ENCODE measurements around the gene FAM163B.
"Not testable (repeated sequence)": the region's sequence is repeated elsewhere in the genome, so short reads cannot be mapped to it uniquely, and the experiment has no call there.

The FAM163B gene

DNA sequence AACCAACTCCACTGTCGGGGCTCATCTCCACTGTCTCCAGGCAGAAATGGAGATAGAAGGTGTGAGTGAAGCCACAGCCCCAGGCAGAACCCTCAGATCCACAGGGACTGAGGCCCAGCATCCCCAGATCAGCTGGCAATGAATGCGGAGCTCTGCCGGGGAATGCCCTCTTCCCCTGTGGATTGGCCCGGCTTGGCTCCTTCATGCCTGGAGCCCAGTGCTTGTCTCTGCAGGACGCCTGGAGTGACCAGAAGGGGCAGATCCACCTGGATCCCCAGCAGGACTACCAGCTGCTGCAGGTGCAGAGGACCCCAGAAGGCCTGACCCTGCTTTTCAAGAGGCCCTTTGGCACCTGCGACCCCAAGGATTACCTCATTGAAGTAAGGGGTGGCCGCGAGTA lies 30.4 kb upstream of the FAM163B start:
- no peak for DNase-seq (ENCODE audit: low read depth in 2 of 2)

DNA sequence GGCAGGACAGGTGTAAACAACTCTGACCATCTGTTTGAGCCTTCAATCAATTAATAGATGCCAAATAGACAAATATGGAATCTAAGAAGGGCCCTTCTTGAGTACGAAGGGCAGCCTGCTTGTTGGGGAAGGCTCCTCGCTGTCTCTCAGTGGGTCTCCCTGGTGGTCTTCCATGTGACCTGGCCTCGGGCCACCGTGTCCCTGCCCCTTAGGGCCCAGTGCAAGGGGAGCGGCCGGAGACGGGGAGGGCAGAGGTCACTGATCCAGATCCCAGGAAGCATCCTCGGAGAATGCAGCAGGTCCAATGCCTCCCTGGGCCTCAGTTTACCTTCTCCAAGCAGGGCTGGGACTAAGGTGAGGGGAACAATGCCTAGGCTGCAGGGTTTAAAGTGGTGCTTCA lies 29.5 kb upstream of the FAM163B start:
- DNase-seq (ENCODE audit: low read depth in 2 of 2), result no peak

DNA sequence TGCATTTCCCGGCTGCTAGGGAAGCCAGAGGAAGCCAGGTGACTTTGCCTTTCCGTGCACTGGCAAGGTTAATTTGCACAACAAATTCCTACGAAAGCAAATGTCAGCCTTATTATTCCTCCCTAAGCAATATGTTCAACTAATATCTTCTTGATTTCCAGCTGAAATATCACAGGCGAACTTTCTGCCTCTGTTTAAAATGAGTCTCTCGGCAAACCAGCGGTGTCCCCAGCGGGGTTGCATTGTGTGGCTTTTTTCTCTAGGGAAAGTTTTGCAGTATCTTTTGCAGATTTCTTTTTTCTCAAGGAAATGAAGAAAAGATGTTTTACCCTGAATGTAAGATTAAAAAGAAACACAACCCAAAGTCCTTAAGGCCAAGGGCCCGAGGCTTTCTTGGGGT lies 28.9 kb upstream of the FAM163B start:
- DNase-seq (ENCODE audit: low read depth in 2 of 2), result no peak

DNA sequence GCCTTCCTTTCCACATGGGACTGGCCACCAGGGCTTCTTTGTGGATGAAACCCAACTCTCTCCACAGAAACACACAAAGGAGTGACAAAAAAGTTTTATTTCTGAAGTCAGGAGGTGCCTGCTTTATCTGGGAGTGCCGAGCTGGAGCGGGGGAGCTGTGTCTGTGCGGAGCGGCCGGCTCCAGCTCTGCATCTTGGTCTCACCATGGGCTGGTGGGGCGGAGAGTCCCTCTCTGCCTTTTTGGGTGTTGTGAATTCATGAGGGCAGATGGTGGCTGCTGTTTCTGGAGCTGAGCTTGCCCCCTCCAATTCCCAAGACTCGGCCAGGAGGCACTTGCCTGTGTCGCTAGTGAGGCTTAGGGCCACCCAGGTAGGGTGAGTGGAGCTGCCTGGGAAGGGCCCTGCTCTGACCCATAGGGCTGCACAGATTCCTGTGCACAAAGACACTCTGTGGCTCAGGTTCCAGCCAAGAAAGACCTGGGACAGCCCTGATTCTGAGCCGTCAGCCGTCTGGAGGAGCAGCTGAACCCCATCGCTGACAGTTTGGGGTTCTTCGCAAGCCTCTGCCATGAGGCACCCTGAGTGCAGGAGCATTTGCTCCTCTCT lies 28.4 kb upstream of the FAM163B start:
- DNase-seq (ENCODE audit: low read depth in 2 of 2), result no peak

DNA sequence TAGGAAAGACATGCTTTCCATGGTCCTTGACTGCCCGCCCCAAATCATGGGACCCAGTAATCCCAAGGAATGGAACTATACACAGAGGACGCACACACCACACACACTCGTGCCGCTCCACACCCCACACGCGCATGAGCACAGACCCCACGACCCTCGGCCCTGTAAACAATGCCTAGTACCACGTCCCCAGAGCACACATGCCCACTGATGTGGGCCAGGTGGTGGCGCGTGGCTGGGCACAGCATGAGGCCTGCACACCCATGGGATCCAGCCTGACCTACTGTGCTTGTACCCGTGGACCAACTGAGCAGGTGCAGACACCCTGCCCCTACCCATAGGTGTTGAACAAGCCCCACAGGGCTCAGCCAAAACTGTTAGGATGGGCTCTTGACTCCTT lies 27.7 kb upstream of the FAM163B start:
- no peak for DNase-seq (ENCODE audit: low read depth in 2 of 2)

DNA sequence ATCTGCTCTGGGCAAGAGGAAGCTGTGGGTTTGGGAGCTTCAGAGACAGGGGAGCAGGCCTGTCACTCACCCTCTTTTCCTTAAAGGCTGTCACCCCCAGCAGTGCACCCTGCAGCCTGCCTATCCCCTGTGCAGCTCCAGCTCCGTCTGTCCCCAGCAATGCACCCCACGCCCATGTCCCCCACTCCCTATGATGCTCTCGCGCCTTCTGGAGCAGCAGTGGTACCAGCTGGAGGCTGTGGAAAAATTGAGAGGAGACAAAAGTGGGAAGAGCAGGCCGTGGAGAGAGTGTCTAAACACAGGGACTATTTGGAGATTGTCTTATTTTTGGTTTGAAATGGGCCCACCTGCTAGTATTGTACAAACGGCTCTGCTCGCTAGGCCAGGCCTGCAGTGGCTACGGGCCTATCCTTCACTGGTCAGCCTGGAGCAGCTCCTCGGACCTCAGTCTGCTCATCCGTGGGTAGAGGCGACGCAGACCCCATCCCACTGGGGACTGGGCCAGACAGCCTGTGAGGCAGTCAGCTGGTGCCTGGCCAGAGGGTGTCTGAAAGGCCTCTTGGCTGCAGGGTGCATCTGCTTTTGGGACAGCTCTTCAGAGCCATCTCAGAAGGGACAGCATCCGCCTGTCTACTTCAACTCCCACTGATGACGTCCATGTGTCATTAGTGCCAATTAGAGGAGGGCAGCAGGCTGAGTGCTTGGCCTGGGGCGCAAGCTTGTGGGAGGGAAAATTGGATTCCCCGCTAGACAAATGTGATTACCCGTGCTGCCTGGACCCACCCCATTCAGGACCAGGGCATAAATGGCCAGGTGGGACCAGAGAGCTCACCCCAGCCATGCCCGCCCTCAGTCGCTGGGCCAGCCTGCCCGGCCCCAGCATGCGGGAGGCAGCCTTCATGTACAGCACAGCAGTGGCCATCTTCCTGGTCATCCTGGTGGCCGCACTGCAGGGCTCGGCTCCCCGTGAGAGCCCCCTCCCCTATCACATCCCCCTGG lies 26.6 kb upstream of the FAM163B start, which contains the start of gene DBH:
DBH (plus strand) TSS at position 831 of the 999 bp plus-strand sequence; CDS start at position 840, 9 bp downstream.
- DNase-seq (ENCODE audit: low read depth in 2 of 2), result no peak

DNA sequence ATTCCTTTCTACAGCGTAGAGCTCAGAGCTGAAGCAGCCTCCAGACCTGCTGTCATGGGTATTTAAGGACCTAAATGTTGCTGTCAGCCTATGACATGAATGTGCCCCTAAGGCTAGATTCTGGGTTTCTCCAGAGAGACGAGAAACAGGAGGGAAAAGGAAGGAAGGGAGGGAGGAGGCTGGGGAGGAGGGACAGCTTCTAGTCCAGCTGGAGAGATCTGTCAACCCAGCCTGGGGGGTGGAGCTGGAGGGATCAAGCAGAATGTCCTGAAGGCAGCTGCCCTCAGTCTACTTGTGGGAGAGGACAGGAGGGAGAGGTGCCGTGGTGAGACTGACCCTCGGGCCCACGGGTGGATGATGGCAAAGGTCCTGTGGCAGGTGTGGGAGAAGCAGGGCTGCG lies 25.9 kb upstream of the FAM163B start:
- DNase-seq (ENCODE audit: low read depth in 2 of 2), result no peak

DNA sequence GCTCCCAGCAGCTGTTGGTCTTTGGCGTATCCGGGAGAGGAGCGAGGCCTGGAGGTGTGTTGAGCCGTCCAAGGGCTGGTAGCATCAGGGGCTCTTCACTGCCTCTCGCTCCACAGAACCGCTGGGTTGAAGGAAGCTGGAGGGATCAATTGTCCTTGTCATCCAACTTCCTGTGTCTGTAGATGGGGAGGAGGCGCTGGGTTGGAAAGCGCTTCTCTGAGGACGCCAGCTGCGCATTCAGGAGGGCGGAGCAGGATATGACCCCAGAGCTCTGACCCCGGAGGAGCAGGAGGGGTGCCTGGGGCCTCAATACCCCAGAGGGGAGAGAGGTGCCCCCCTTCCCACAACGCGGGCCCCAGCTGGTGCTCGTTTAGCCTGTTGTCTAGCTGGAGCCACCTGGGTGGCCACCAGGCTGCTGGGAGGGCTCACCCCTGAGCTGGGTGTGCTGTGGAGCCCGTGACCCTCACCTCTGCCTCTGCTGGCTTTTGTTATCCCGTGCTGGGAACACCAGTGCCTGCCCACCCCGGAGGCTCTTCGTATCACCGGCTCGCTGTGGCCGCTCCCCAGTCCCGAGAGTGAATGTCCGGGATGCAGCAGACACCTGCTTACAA lies 25.0 kb upstream of the FAM163B start:
- no peak for DNase-seq (ENCODE audit: low read depth in 2 of 2)

DNA sequence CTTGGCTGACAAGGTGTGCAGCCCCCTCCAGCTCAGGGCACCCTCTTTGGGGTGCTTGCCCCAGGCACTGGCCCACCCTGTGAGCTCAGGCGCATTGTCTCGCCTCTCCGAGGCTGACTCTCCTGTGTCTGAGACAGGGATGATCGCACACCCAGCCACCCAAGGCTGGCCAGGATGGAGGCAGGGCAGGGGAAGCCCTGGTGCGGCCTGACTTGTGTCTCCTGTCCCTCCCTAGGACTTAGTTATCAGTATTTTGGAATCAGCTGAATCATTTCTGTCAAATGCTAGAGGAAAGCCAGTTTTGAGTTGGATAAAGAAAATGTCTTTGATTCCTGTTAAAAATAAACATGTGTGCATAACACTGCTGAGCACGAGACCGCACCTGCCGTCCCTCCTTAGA lies 24.5 kb upstream of the FAM163B start:
- no peak for DNase-seq (ENCODE audit: low read depth in 2 of 2)

DNA sequence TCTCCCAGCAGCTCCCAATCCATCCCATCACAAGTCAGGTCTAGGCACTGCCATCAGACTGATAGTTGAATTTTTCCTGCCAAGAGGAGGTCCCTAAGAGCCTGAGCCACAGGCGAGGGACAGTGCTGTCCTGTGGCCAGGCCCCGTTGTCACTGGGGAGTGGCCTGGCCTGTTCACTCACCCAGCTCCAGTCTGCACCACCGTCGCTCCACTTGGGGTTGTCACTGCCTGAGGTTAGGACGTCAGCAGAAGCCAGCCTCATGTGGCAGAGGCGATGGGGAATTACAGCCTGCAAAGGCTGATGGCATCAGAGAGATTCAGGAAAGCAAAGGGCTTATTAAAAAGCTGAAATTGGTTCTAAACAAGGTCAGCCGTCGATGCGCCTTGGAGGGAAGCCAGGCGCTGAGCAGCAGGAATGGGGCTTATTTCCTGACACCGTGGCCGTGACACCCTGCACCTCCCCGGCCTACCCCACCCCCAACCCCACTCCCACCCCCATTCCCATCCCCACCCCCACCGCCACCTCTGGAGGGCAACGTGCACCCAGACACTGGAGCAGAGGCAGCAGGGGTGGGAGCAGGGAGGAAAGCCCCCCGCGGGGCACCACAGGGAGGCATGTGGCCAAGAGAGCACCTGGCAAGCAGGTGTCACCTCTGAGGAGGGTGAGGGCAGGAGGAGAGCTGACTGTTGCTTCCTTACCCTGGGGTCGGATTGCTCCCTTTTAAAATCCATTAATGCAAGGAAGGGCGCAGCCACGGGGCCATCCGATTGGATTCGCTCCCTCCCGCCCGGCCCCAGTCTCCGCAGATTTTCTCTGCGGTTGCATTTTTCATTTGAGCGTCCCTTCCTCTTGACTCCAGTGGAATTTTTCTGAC lies 23.9 kb upstream of the FAM163B start:
- DNase-seq (ENCODE audit: low read depth in 2 of 2), result no peak

DNA sequence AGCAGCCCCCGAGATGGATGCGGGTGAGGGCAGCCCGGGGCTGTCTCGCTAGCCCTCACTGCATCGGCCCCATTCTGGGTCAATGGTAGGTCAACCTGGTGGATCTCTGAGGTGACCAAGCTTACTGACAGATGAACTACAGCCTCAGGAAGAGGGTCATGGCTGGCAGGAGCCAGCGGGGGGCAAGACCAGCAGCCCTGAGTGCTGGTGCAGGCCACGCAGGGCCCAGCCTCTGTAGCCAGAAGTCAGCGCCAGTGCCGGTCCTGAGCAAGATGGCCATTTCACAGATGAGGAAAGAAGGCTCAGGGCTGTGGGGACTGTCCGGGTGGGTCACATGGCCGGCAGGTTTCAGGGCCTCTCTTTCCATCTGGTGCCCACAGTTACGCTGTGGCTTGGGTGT lies 21.9 kb upstream of the FAM163B start:
- DNase-seq (ENCODE audit: low read depth in 2 of 2), result no peak

DNA sequence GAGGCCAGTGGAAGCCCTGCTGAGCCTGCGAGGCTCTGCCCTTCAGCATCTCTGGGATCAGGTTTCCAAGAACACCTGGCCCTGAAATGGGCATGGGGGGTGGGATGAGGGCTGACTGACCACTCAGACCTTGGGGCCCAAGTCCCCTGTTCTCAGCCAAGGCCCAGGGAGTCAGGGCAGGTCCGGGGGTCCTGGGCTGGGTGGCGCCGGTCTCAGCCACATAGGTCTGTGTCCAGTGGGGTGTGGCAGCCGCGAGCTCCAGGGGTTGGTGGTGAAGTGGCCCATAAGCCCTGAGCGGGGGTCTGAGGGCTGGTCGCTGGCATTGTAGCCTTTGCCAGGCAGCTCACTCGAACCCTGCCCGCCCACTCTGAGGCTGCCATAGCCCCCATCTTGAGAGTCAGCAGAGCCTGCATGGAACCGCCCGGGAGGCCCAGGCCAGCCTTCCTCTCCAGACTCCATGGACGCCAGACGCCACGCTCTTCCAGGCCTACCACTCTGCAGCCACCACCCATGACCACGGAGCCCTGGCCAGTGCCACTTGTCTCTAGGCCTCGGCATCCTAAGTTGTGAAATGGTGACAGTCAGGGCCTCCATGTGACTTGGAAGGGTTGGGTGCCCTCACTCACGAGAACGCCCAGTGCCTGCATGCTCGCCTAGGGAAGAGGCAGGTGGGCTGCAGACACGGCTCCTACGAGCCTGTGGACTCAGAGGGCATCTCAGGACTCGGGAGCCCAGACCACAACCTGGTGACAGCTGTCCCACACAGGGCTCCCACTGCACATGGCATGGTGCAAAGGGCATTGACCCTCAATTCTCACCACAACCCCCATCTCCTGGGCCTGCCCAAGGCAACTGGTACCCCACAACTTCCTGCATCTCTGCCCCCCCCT lies 20.3 kb upstream of the FAM163B start:
- DNase-seq (ENCODE audit: low read depth in 2 of 2), result no peak

DNA sequence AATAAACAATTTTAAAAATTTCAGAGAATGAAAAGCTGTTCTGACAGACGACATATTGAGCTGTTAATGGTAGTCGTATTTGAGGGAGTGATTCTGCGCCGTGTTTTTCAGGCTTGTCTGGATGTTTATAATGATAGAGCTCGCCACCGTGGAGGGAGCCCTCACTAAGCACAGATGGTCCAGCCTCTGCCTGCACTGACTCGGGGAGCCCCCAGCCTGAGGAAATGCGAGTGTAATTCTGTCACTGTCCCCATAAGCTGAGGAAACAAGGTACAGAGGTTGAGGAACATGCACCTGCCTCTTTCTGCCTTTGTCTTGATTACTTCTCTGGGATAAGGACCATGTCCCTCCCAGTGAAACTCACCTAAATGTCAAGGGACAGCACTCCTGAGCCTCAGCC lies 19.6 kb upstream of the FAM163B start:
- no peak for DNase-seq (ENCODE audit: low read depth in 2 of 2)

DNA sequence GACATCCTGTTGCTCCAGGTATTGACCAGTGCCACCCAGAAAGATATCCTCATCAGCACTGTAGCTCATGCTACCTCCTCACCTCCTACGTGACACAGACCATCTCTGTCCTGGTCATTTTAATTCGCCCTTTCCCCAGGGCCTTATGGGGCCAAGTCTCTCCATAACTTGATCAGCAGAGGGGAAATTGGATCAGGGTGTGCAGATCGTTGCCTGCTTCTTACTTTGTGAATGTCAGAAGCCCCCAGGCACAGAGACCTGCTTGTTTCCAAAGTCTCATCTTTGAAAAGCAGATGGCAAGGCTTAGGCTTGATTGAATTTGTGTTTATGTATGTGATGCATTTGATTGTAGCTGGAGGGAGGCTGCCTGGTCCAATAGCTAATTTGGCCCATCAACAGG lies 18.2 kb upstream of the FAM163B start:
- no peak for DNase-seq (ENCODE audit: low read depth in 2 of 2)

DNA sequence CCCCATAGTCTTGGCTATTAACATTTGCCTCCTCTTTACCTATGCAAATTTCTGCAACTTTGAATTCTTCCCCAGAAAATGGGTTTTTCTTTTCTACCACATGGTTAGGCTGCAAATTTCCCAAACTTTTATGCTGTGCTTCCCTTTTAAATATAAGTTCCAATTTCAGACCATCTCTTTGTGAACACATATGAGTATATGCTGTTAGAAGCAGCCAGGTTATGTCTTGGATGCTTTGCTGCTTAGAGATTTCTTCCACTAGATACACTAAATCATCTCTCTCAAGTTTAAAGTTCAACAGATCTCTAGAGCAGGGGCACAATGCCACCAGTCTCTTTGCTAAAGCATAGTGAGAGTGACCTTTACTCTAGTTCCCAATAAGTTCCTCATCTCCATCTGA lies 16.8 kb upstream of the FAM163B start:
- not testable (repeated sequence) for DNase-seq (ENCODE audit: low read depth in 2 of 2)

DNA sequence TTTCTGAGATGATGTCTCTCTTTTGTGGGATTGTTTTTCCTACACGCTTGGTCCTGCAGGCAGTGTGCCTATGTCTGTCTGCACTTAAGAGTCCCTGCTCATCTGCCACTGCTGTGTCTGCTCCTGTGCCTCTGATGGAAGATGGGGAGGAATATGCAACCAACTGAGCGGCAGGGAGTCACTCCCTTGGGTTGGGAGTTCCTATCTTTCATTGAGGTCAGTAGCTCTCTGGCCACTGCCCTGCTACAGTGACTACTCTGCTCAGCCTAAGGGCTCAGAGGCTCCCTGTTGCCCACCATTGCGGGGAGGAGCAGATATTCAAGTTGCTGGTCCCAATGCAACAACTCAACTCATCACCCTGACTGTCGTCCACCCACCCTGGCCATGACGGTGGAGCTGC lies 13.4 kb upstream of the FAM163B start:
- no peak for DNase-seq (ENCODE audit: low read depth in 2 of 2)

DNA sequence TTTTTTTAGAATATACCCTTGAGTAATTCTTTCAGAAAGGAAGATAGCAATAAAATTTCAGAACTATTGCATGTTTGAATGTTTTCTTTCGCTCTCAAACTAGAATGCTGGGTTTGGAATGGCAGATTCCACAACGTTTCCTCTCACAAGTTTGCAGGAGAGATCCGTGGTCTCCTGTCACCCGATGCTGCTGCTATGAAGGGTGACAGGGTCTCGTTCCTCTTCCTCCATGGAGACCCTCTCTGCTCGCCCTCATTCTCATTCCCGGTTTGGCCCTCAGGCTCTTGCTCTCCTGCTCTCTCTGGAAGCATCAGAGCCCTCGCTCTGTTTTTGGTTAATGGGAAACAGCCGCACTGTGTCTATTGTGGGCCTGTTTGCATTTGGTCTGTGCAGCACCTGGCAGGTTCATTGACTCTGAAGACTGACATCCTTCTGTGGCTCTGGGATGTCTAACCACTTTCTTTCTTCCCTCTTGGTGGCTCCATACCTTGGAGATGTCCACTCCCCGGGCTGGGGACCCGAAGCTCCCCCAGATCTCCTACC lies 12.6 kb upstream of the FAM163B start:
- DNase-seq (ENCODE audit: low read depth in 2 of 2), result no peak

DNA sequence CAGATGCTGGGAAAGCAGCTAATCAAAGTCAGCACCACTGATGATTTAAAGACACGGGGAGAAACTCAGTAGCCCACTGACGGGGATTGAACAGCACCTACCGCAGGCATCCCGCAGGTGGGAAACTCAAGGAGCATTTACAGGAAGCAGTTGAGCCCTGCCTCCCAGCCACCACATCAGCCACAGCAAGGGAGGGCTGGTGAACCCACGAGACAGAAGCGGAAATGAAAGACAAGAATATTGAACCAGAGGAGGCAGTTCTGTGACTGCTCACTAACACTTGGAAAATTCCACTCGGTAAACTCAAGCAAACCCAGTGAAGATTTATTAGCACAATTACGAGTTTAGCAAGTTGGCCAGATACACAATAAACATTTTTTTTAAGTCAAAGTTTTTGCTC lies 10.6 kb upstream of the FAM163B start:
- peak in 1 of 2 donors; percentile 30 for DNase-seq (ENCODE audit: low read depth in 2 of 2)

DNA sequence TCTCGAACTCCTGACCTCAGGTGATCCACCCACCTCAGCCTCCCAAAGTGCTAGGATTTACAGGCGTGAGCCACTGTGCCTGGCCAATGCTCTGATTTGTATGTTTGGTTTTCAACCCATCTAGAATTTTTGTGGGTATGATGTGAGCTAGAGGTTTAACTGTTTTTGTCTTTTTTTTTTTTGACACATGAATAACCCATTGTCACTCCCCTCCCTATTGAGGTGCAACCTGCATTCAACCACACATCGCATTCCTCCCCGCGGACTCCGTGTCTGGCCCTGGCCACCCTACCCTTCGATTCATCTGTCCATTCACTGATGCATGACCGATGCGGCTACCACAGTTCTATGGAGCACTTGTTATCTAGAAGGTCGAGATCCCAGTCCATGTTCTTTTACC lies 9.5 kb upstream of the FAM163B start:
- DNase-seq (ENCODE audit: low read depth in 2 of 2), result no peak

DNA sequence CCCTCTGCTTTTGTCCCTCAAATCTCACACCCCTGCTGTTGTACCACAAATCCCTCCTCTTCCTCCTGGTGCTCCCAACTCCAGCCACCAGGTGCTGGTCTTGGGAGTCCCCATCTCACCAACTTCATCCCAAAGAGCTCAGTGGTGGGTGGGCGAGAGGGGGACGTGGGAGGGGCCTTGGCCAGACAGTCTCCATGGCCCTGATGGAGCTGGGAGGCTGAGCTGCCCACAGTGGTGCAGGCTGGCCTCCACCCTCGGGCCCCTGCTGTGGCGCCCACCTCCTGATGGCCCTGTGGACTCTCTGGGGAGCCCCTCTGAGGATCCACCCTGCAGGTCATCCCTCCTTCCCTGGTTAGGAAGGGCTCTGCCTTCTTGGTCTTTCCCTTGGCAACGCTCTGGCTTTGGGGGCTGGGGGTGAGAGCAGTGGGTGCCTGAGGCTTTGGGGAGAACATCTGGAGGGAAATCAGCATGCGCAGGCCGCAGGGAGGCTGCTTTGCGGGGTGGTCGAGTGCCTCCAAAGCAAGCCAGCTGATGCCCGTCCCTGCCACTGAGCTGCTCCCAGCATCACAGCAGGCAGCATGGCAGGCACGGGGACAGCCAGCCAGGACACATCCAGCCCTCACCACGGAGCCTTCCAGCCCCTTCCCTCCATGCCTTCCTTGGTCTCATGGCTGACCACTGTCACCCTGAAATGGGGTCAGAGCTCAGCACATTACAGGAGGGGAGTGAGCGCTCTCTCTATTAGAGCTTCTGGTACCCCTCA lies 7.6 kb upstream of the FAM163B start:
- DNase-seq (ENCODE audit: low read depth in 2 of 2), result no peak

Data from stimulated activated CD4-positive, alpha-beta T cell treated with anti-CD3 and anti-CD28 coated beads, Interleukin-15, amount 100 ng/mL, for 48 hours (primary cell).